Ovary (tissue), 3 donors: ENCODE results near the gene SRSF10.

ENCODE experiments used
- CTCF ChIP-seq, 3 donors: fragments of 450-650 bp in 2 of 3; fragments of 200-600 bp in 1 of 3; IDR thresholded peaks; one replicate each; pipeline versions ENCODE4 v1.5.1 to v1.8.0; 2016 to 2022; ENCODE audit warnings: antibody characterized with exemption in 3 of 3, mild to moderate bottlenecking in 1 of 3
- POLR2A ChIP-seq: fragments of 450-650 bp; IDR thresholded peaks from one replicate; pipeline ENCODE4 v1.6.1; 2017; ENCODE audit warnings: antibody characterized with exemption, mild to moderate bottlenecking, moderate library complexity
- donor health status: DM: no; HTN: no; CAD: no.

DNA sequence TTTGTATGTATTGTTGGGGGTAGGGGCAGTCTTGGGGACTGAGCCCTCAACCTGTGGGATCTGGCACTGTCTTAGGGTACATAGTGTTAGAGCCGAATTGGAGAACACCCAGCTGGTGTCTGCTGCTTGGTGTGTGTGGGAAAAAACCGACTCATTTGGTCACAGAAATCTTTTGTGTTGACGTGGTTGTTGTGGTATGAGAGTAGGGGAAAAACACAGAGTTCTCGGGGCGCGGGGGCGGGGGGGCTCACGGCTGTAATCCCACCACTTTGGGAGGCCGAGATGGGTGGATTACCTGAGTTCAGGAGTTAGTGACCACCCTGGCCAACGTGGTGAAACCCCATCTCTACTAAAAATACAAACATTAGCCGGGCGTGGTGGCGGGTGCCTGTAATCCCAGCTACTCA lies 15.3 kb upstream of the SRSF10 start:
- TF ChIP-seq CTCF (IDR thresholded peaks at IDR 0.05) (no peak), POLR2A (no peak)
